AG20443 (cell line): ENCODE data around the gene TEX53.

Experiments used
- DNase-seq: peaks from one replicate; pipeline ENCODE4 v3.0.0; 2012; ENCODE audit warnings: low spot score, mixed read lengths

TEX53 gene

DNA sequence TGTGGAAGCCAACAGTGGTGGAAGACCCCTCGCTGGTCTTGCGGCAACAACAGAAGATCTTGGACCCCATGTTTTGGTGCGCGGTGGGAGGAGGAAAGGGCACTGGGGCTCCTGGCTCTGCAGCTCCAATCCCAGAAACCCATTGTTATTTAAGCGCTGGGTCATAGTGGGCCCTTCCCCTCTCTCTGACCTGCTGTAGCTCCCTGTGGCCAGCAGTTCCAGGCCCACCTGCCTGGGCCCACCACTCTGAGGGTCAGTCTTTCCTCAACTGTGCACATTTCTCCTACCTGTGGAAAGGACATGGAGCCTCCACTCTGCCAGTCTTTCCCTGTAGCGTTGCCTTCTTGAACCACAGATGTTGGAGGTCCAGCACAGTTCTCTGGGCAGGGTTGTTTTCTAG lies at the start of gene TEX53:
TEX53 (minus strand) TSS at position 101 of the 400 bp plus-strand sequence; CDS start at position 70, 31 bp downstream.
- no peak for DNase-seq

DNA sequence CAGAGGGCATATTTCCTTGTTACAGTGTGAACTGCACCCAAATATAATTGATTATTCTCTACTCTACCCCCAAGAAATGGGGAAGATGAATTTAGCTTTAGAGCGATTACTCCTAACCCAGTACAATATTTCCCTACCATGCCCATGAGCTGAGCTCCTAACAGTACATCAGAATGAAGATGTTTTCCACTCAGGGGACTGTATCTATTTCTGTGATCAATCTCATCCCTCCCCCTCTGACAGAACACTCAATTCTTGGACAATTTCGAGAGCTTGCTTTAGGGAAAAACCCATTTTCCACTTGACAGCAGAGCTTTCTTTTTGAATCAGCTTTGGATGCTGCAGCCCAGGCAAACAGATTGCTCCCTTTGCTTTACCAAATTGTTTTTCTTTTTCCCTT lies 49.1 kb upstream of the TEX53 start:
- no peak for DNase-seq

DNA sequence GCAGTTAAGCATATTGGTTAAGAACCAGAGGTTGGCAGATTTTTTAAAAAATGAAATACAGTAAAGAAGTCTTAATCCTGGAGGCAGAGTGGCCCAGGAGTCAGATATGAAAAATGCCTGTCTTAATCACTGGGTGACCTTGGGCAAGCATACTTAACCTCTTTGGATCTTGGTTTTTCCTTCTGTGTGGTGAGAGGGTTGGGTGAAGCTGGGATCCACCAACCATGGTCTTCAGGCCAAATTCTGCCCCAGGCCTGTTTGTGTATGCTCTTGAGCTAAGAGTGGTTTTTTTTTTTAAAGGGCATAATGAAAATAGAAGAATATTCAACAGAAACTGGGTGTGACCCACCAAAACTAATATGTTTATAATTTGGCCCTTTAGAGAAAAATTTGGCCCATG lies 44.4 kb upstream of the TEX53 start:
- DNase-seq: no peak

DNA sequence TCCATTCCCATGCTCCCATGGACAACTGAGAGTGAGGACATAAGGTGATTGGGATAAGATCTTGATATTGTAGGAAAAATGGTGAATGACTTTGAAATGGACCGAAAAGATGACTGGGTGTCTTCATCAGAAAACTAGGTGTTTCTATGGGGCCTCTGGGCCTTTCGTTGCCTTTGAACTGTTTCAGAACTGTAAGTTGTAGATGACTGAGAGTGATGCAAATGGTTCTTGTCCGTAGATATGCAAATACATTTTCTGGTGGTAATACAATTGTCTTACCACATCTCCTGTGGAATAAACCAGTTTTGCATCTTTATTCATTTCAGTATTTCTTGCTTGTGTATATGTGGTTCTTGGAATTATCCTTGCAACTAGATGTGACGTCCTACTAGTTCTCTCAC lies 40.3 kb upstream of the TEX53 start:
- DNase-seq: no peak

DNA sequence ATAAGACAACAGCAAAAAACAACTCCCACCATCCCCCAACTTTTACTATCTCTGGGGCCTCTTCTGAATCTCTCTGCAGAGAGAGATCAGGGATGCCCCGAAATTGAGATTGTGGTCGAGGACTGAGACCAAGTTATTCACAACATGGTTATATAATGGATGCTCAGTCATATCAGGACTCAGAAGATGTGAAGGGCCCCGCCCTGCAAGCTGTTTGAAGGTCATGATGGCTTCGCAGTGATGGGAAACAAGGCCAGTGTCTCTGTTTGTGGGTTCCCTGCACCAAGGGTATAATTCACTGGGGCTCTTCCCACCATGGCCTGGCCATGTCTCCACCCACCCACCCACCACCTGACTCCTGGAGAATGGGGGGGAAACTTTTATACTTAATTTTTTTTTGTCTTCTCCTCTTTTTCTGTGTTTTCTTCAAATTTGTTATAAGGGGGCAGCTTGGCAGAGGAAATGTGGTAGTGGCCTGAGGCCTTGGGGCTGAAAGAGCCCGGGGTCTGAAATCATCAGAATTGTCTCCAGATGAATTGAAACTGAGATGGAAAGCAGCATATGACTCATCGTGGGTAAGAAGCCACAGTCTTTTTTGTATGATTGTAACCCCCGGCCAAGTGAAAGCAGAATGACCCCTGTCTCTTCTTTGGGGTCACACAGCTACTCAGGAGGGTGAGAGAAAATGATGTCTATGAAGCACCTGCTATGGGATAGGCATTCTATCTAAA lies 39.4 kb upstream of the TEX53 start:
- peak; percentile 34 for DNase-seq

DNA sequence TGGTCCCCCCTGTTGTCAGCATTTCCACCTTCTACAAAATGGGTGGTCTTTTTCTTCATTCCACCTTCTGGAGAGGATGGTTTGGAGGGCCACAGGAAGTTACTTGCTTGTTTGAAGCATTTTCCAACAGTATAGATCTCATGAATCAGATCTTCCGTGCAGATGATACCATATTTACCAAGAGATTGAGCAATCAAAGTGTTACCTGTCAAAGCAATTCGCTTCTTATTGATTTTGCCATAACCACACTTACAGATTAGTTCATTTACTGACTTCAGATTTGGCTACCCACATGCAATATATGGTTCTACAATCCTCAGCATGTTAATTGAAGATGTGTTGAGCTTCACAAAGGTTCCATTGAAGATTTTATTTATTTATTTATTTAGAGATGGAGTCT lies 38.3 kb upstream of the TEX53 start:
- no peak for DNase-seq

DNA sequence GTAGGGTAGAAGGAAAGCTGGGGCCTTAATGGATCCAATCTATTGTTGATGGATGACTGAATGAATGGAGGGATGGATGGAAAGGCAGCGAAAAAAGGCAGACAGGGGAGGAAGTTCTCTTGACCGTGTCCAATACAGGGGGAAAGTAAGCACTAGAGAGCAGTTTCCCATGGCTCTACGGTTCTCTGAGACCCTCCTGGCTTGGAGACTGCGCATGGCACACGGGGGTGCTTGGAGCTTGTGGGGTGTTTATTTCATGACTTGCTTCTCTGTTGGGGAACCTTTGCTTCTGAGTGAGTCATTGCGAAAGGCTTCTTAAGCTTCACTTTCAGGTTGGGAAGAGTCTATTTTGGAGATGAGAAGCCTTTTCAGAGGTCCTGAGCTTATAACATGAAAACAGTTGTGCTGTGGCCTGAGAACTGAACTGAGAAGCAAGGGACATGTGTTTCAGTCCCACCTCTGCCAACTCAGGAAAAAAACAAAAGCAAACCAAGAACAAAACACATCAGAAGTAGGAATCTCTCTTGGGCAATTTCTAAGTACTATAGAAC lies 37.2 kb upstream of the TEX53 start:
- DNase-seq: no peak

DNA sequence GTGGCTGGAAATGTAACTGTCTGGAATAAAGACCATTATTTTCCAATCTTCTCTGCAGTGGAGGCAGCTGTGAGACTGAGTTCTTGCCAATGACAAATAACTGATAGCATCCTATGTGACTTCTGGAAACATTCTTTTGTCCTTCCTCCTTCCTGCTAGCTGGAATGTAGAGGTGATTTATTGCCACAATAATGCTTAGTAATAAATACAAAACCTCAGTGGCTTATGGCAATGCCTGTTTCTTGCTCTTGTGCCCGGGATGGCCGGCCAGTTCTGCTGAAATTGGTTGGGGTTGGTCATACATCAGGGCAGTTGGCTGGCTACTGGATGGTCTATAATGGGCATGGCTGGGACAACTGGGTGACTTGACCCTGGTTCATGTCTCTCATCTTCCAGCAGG lies 36.5 kb upstream of the TEX53 start:
- DNase-seq: peak; percentile 72

GRCh38 chr9:114693248-114693855 lies 35.7 kb upstream of the TEX53 start:
- DNase-seq: no peak

DNA sequence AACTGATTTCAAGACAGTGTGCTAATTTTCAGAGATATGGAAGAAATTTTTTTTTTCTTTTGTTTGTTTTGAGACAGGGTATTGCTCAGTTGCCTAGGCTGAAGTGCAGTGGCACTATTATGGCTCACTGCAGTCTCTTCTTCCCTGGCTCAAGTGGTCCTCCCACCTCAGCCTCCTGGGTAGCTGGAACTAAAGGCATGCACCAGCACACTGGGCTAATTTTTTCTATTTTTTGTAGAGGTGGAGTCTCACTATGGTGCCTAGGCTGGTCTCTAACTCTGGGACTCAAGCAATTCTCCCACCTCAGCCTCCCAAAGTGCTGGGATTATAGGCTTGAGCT lies 34.3 kb upstream of the TEX53 start:
- no peak for DNase-seq

DNA sequence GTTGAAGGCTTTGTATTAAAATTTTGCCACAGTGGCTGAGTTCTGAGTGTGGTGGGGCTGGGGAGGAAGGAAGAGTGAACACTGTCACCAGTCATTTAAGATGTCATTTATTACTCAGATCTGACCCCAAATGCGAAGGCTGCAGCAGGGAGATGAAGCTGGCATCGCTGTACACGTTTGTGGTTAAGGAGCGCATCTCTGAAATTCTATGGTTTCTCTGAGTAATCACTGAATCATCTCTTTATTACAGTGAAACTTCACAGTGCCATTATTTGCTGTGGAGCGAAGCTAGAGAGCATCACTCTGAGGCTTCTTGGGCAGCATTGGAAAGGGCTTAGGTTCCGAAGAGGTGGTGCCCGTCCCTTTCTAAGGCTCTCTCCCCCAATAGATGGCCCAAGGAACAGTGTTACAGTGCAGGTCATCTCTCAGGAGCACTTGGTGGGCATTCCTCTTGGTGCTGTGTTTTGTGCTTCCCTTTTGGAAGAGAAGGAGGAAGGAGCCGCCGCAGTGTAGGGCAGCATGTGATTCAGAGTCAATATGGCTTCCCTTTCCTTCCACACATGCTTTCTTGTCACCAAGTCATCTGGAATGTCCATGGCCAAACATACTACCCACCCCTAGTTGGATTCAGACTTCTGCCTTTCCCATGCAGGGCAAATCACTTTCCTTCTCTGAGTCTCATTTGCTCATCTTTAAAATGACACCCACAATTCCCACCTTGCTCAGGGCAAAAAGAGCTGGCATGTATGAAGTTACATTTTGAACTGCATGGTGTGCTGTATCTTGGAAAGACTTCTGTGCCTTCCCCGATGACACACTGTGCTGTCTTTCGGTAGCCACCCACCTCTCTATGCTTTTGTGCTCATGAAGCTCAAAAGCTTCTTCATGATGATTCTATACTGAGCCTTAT lies 33.7 kb upstream of the TEX53 start:
- DNase-seq: peak; percentile 84

DNA sequence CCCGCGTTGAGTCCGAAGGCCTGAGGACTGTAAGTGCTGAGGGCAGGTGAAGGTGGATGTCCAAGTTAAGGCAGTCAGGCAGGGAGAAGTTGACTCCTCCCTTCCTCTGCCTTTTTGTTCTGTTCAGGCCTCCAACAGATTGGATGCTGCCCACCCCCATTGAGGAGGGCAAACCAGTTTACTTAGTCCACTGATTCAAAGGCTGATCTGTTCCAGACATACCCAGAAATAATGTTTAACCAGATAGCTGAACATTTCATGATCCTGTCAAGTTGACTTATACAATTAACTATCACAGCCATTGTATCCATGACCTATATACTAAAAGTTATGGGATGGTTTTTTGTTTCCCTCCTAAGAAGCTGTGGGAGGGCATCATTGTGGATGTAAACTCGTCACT lies 32.7 kb upstream of the TEX53 start:
- no peak for DNase-seq

GRCh38 chr9:114689813-114690212 lies 32.2 kb upstream of the TEX53 start:
- no peak for DNase-seq

GRCh38 chr9:114688909-114689610 lies 31.5 kb upstream of the TEX53 start:
- DNase-seq: no peak

- no peak for DNase-seq
Observed at GRCh38 chr9:114688379-114688778, 30.8 kb upstream of the TEX53 start.

GRCh38 chr9:114687034-114687433 lies 29.4 kb upstream of the TEX53 start:
- no peak for DNase-seq

- no peak for DNase-seq
Observed at GRCh38 chr9:114685951-114686350, 28.3 kb upstream of the TEX53 start.

GRCh38 chr9:114684036-114684435 lies 26.4 kb upstream of the TEX53 start:
- no peak for DNase-seq

- no peak for DNase-seq
Observed at GRCh38 chr9:114682846-114683245, 25.2 kb upstream of the TEX53 start.

DNA sequence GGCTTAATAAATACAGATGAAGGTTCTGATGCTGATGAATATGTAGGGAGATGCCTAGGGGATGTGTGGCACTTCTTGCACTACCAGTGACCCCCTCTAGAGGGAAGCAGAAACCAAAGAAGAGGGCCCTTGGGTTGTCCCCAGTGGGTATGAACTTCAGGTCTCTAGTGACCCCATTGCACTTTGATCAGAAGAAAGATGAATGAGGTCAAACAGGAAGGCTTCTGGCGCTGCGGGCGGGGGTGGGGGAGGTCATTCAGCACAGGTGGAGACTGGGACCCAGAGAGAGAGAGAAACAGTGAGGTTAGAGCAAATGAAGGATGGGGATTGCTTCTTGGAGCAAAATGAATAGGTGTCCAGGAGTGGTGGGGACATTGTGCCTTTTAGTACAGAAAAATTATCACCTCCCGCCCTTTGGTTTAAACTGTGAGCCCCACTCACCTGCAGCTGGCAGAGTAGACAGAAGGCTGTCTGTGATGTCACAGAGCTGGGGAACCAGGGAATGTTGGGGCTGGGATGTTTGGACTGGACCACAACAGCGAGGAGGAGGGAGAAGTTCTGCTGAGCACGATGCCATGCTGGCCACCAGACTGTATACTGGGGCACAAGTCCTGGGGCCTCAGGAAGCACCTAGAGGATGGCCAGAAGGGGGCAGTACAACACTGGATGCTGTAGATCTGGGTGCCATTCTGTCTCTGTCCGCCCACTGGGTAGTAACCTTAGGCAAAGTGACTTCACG lies 24.2 kb upstream of the TEX53 start, which contains the start of gene TEX48:
TEX48 (minus strand) TSS at position 599 of the 739 bp plus-strand sequence. CDS start 10,469 bp downstream, outside the sequence.
- DNase-seq: peak; percentile 72
